NCI-H1092 treated with DMSO at 0.1 percent for 48 hours (cell line): ENCODE results near the gene PGGT1B.

ENCODE experiments used
- DNase-seq: peaks from one replicate; lab custom pipeline; 2025; lab: John Stamatoyannopoulos, UW

Gene PGGT1B

GRCh38 chr5:115262321-115263077, at the start of gene PGGT1B:
TSS of gene PGGT1B (minus strand) at chr5:115262877. CDS start at chr5:115262851, 26 bp downstream.
- DNase-seq: peak; percentile 69

DNA sequence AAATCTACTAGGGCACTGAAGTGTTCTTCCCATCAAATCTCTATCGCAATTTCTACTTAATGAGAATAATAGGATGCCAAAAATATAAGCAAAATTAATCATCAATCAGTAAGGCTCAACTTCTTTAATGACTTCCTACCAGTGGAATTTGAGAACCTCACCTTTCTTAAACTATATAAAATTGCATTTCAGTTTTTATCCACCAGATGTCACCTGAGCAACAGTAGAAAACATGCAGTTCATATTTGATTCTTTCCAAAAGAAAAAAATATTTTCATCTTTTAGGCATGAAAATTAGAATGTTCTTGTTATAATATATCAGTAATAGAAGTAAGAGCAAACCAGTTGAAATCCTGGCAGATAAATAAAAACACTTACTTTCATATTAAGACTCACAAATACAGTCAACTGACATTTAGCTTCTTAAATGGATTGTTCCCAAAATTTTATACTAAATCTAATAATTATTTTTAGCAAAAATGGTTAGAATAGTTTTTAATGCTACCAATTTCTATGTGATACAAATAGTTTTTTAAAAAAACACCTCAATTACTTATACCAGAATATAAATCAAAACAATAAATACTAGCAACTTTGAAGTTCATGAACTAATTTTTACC, 47.2 kb upstream of the PGGT1B start:
- DNase-seq: peak; percentile 1

GRCh38 chr5:115308815-115309214, 46.1 kb upstream of the PGGT1B start:
- DNase-seq: no peak

DNA sequence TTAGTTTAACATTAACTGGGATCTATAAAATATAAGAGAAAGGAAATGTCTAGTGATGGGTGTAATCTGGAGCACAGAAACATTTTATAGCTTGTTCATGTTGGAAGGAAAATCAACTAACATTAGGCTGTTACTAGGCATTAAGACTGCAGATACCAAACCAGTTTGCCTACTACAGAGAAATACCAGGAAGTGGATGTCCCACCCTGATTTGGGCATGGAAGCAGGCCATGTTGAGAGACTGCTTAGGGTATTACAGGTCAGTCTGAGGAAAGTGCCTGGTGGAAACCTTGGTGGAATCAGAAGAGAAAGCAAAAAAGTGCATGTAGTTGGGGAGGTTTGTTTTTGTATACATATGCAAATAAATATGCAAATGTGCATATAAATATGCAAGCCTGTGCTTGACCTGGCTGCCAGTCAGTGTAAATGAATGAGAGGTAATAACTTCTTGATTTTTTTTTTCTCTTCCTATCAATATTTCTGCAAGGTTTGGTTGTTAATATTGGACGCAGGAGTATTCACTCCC, 43.4 kb upstream of the PGGT1B start:
- no peak for DNase-seq

DNA sequence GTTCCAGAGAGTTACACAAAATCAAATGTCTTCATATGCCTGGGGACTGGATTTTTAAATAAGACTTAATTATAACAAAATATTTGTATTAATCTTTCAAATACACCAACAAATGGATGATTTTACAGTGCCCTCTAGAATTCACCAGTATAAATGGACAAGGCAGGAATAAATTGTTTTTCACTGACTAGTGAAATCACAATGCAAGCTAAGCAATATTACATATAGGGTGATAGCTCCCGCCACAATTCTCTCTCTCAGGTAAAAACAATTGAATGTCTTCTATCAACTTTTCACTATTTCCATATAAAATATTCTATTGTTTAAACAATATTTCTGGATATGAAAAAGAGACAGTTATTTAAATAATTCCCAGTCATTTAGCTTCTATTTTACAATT, 41.8 kb upstream of the PGGT1B start:
- DNase-seq: no peak

DNA sequence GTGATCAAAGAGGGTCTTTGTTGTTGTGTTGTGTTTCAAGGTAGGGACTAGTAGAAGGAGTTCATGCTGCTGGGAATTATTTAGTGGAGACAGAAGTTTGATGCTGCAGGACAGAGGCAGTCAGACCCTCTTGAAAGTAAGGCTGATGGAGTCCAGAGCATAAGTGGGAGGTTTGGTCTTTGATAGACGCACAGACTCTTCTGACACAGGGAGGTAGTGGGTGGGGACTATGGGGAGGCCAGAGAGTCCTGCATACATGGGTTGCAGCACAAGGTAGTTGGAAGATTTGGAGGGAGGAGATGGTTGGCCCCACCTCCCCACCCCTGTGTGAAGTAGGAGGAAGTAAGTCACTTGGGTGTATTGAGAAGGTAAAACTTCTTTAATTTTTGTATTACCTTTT, 36.1 kb upstream of the PGGT1B start:
- DNase-seq: no peak

GRCh38 chr5:115297031-115297430, 34.4 kb upstream of the PGGT1B start:
- DNase-seq: peak; percentile 29

DNA sequence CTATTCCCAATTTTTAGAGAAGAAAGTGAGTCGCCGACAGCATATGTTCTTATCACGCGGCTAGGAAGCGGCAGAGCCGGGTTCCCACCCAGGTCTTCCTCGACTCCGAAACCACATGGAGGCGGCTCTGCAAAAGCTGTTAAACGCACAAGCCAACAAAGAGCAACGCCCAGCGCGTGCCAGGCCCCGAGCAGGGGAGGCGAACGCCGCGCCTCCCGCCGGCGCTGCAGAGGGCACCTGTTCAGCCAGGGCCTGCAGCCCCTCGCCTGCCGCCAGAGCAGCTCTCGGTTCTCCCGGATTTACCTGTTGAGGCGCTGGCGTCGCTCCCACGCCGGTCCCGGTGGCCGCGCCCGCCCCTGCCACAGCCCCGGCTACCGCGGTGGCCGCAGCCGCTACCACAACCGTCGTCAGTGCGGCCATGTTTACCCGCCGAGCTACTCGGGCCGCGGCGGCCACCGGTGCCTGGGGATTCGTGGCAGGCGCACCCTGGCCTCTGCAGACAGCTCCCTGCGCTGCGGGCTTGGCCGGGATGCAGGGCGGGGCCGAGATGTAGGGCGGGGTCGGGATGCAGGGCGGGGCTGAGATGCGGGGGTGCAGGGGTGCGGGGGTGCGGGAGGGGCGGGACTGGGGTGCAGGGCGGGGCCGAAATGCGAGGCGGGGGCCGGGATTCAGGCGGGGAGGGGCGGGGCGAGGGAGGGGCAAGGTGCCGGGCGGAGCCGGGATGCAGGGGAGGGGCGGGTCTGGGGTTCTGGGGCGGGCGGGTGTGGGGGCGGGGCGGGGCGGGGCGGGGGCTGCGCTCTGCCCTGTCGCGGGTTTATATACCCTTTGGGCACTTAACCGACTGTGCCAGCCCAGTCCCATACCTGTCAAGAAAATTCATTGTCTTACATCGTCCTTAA, 33.7 kb upstream of the PGGT1B start, which contains the start of gene CCDC112:
CCDC112 (minus strand) TSS at position 531 of the 899 bp plus-strand sequence; CDS start at position 420, 111 bp downstream.
- peak; percentile 73 for DNase-seq

DNA sequence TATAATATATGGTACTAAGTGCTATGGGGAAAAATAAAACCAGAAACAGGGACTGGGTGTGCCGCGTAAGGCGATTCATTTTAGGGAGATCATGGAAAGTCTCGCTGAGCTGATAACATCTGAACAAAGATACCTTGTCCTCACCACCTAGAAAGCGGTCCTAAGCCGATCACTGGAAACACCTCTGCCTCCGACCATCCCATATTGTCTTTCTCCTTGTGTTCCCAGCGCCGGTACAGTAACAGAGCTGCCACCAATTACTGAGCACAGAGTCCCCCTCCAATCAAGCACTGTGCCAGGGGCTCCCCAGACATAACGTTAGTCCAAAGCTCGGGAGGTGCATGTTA, 33.1 kb upstream of the PGGT1B start:
- peak; percentile 73 for DNase-seq

DNA sequence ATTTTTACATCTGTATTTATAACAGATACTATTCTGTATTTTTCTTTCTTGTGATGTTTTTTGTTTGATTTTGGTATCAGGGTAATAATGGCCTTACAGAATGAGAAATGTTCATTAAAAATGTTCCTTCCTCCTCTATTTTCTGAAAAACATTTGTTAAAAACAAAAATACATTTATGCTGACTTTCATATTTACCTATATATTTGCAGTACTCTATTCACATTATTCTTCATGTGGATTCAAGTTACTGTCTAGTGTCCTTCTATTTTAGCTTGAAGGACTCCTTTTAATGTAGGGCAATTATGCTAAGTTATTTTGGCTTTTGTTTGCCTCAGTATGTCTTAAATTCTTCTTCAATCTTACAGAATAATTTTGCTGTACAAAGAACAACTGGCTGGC, 28.7 kb upstream of the PGGT1B start:
- DNase-seq: no peak

GRCh38 chr5:115289104-115289503, 26.4 kb upstream of the PGGT1B start:
- no peak for DNase-seq

DNA sequence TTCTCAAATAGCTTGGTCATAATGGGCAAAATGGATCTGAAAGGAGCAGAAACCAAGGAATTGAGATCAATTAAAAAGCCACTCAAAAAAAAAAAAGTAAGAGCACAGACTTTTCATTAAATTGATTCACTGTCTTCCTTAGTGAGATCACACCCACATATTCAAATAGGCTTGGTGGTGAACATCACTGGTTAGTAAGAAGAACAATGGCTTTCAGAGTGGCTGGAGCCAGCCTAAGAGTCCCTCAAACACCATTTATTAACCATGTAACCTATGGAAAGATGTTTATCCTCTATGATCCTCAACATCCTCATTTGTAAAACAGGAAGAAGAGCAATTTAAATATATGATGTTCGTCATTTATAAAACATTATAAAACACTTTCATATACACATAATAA, 21.3 kb upstream of the PGGT1B start:
- DNase-seq: no peak

DNA sequence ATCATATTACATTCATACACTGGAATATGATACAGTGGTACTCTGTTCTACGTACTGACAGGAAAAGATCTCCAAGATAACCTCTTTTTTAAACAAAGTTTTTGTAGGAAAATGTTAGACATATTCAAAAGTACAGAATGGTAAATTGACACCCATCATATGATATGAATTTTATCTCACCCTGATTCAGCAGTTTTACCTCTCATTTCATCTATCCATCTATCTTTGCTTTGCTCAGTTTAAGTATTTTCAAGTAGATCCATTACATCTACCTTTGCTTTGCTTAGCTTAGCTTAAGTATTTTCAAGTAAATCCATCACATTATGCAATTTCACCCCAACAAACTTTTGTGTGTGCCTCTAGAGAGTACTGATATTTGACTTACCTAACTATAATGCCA, 19.5 kb upstream of the PGGT1B start:
- DNase-seq: no peak

DNA sequence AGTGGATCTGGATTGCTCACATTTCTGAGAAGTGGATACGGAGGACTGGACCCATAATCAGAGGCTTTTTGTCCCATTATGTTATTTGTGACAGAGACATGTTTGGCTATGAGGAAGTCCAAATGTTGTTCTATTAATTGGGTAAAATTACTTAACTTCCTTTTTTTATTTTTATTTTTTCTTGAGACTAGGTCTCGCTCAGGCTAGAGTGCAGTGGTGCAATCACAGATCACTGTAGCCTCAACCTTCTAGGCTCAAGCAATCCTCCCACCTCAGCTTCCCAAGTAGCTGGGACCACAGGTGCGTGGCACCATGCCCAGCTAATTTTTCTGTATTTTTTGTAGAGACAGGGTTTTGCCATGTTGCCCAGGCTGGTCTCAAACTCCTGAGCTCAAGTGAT, 11.9 kb upstream of the PGGT1B start:
- DNase-seq: no peak

- no peak for DNase-seq
Measured at GRCh38 chr5:115272297-115272958, 9.8 kb upstream of the PGGT1B start.

- no peak for DNase-seq
Measured at GRCh38 chr5:115271295-115272050, 8.8 kb upstream of the PGGT1B start.

GRCh38 chr5:115267617-115268016, 4.9 kb upstream of the PGGT1B start:
- no peak for DNase-seq

DNA sequence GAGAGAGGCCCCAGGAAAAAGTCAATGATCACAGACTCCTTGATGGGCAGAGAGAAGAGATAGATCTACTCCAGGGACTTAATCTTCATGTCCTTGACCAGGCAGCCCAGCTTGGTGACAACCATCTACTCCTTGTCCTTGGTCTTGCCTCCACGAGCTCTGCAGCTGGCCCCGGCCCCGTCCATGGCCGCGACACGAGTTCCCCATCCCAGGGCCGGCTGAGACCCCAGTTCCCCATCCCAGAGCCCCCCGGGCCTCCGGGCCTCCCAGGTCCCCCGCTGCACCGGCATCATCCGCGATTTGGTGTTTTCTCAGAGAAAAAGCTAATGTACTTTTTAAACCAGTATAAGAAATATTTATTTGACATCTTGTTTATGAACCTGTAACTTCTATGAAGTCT, 2.5 kb upstream of the PGGT1B start:
- no peak for DNase-seq

- no peak for DNase-seq
Measured at GRCh38 chr5:115264786-115265185, 2.1 kb upstream of the PGGT1B start.

GRCh38 chr5:115263078-115263380, 352 bp upstream of the PGGT1B start:
- no peak for DNase-seq

GRCh38 chr5:115262011-115262320, 711 bp downstream of the PGGT1B start:
- no peak for DNase-seq

- DNase-seq: no peak
Measured at GRCh38 chr5:115260248-115260647, 2.4 kb downstream of the PGGT1B start.
